H1 (cell line): ENCODE measurements around the gene PDHX. TPM values are rescaled to one million over a fixed set of nuclear protein-coding genes. Genes with fewer than 3 reads are reported as not detected.

ENCODE experiments used
- CBX8 ChIP-seq: fragments of 300-800, 300-1000 bp; sonication (generic); IDR thresholded peaks from 2 replicates; pipeline ENCODE4 v1.7.1; 2016; ENCODE audit warnings: low read depth, low read length, borderline replicate concordance
- CHD2 ChIP-seq: IDR thresholded peaks from 2 replicates; pipeline ENCODE4 v1.6.1; 2012; ENCODE audit warnings: low read length, improper control_type of control experiment
- CREB1 ChIP-seq: IDR thresholded peaks from 2 replicates; pipeline ENCODE4 v1.6.1; 2012; ENCODE audit warnings: inconsistent platforms
- EGR1 ChIP-seq: IDR thresholded peaks from 2 replicates; pipeline ENCODE4 v1.6.1; 2011; ENCODE audit warnings: low read depth, low read length, borderline replicate concordance
- EZH2 ChIP-seq: fragments of 200-600 bp; sonication (generic); IDR thresholded peaks from 2 replicates; pipeline ENCODE4 v1.7.1; 2012; ENCODE audit warnings: low read depth, mild to moderate bottlenecking, moderate library complexity, low read length, inconsistent platforms; ENCODE audit not compliant: severe bottlenecking
- FOSL1 ChIP-seq: IDR thresholded peaks from 2 replicates; pipeline ENCODE4 v1.6.1; 2011; ENCODE audit warnings: mild to moderate bottlenecking, low read depth, low read length, moderate library complexity; ENCODE audit not compliant: insufficient read depth
- MAX ChIP-seq: IDR thresholded peaks from 2 replicates; pipeline ENCODE4 v1.6.1; 2012; ENCODE audit warnings: inconsistent platforms
- SIN3A ChIP-seq, 2 experiments: IDR thresholded peaks in 1 of 2; conservative IDR thresholded peaks in 1 of 2; 2 replicates each; pipeline ENCODE4 v1.6.1; 2011 to 2012; ENCODE audit warnings: low read length in 2 of 2, improper control_type of control experiment in 1 of 2, low read depth in 1 of 2, mild to moderate bottlenecking in 1 of 2
- TEAD4 ChIP-seq: IDR thresholded peaks from 2 replicates; pipeline ENCODE4 v1.6.1; 2012; ENCODE audit warnings: low read depth, low read length, inconsistent platforms, mixed read lengths
- polyA plus RNA-seq, 7 experiments: library from polyadenylated mRNA; depleted of rRNA in 3 of 7; stranded (reverse) in 5 of 7; unstranded in 2 of 7; fragments of >200 nt in 5 of 7; fragments of 200-250 nt in 2 of 7; gene quantifications; 1 replicate in 5 of 7; 2 replicates in 1 of 7; 4 replicates in 1 of 7; pipeline versions ENCODE4 v1.2.1 to v1.2.3, GENCODE V29; 2011 to 2013; ENCODE audit warnings: missing spikeins in 2 of 7, mixed read lengths in 2 of 7
- total RNA-seq: library from RNA; stranded (reverse); fragmentation: NEBNext Ultra II Directional; extraction: Animal tissue kit (Norgen Biotek cat#: 25700); gene quantifications from 2 replicates; pipeline ENCODE4 v1.2.1, GENCODE V29; 2021

The PDHX gene
- total and polyA plus RNA-seq, 2 of the 8 experiments (the other 6 are each of a cell fraction or from before 2014, with no cell fraction given) = 12.4 to 51.9 TPM

- TF ChIP-seq CBX8 = no peak
- no peak for TF ChIP-seq TEAD4
- no peak for TF ChIP-seq CHD2
- TF ChIP-seq FOSL1 = no peak
- no peak for TF ChIP-seq MAX
- TF ChIP-seq EZH2 = no peak
- no peak for TF ChIP-seq EGR1
- no peak for TF ChIP-seq SIN3A (conservative IDR thresholded peaks at IDR 0.05 in 1 of 2, IDR thresholded peaks at IDR 0.05 in 1 of 2; ENCODE audit: low read depth in 1 of 2, low read length in 2 of 2)
- TF ChIP-seq CREB1 = no peak
- TF ChIP-seq, all 59 proteins: peak for 0
Measured at GRCh38 chr11:34964610-34965331, 48.4 kb downstream of the PDHX start (continued).
